NAMALWA (cell line): ENCODE results near the gene LYPLA2.

ENCODE experiments used
- DNase-seq: peaks from one replicate; pipeline ENCODE4 v3.0.0-alpha.2; 2015; ENCODE audit warnings: low spot score

The LYPLA2 gene

GRCh38 chr1:23790696-23791515, at the start of gene LYPLA2:
Gene LYPLA2, plus strand, starts transcription at chr1:23791145. Its CDS starts 1,538 bp downstream, at chr1:23792683.
- DNase-seq, result peak; percentile 91

- DNase-seq, result no peak
Measured at GRCh38 chr1:23741609-23742008, 49.3 kb upstream of the LYPLA2 start.

DNA sequence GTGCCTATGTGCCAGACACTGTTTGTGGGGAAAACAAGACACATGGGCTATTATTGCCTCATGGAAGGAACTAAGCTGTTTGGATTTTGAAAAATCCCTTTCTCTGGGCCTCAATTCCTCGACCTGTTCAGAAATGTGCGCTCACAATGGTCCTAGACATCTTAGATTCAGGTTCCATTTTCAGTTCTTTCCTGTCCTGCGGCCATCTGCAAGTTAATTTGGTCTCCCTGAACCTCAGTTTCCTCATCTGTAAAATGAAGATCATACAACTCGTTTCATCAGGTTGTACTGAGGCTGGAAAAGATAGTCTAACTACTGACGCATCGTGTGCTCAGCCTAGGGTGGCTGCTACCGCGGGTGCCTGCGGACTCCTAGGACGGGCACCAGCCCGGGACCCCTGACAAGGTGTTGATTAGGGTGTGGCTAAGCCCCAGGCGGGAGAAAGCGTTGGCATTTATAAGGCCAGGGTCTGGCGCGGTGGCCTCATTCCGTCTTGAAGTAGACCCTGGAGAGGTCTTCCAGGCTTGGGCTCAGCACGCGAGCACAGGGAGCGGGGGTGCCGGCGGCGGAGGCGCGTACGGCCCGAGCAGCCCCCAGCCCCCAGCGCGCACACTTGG, 48.2 kb upstream of the LYPLA2 start:
- DNase-seq, result peak; percentile 54

GRCh38 chr1:23743287-23744152, 47.4 kb upstream of the LYPLA2 start, which contains the start of gene ELOA:
Gene ELOA, plus strand, starts transcription at chr1:23743471. Its CDS starts 33 bp downstream, at chr1:23743504.
- DNase-seq, result peak; percentile 78

DNA sequence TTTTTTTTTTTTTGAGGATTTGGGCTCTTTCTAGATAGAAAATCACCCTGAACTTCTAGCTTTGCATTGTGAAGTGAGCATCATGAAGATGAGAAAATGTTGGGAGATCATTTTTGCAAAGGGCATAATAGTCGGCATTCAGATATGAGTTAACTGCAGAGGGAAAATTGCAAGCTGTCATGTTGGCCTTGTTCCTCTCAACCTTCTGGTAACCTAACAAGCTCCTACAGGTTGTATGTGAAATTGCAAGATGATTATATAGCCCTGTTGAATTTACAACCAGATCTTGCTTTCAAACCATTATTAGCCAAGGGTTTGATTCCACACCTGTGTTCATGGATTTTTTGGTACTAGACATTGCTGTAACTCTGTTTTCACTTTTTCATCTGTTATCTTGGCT, 45.4 kb upstream of the LYPLA2 start:
- DNase-seq, result peak; percentile 75

GRCh38 chr1:23748016-23748415, 42.9 kb upstream of the LYPLA2 start:
- DNase-seq, result no peak

GRCh38 chr1:23751050-23751814, 39.7 kb upstream of the LYPLA2 start:
- peak; percentile 84 for DNase-seq

DNA sequence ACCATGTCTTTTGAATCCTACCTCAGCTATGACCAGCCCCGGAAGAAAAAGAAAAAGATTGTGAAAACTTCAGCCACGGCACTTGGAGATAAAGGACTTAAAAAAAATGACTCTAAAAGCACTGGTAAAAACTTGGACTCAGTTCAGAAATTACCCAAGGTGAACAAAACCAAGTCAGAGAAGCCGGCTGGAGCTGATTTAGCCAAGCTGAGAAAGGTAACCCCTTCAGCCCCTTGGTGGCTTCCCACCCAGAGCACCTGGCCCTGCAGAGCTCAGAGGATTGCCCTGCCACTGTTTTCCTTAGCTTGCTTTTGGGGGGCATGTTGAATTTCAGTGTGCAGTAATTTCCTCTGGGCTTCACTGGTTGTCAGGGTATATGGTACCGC, 39.1 kb upstream of the LYPLA2 start:
- no peak for DNase-seq

GRCh38 chr1:23752909-23753308, 38.0 kb upstream of the LYPLA2 start:
- no peak for DNase-seq

- DNase-seq, result no peak
Measured at GRCh38 chr1:23756676-23757075, 34.3 kb upstream of the LYPLA2 start.

DNA sequence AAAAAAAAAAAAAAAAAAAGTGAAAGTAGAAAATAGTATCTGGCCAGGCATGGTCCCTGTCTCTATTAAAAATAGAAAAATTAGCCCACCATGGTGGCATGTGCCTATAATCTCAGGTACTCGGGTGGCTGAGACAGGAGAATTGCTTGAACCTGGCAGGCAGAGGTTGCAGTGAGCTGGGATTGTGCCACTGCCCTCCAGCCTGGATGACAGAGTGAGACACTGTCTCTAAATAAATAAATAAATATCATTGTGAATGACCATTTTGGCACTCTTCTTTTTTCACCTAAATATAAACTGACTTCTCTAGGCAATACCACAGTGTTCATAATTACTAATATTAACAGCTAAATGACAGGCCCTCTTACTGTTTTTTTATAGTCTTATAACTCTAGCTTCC, 33.1 kb upstream of the LYPLA2 start:
- DNase-seq, result no peak

DNA sequence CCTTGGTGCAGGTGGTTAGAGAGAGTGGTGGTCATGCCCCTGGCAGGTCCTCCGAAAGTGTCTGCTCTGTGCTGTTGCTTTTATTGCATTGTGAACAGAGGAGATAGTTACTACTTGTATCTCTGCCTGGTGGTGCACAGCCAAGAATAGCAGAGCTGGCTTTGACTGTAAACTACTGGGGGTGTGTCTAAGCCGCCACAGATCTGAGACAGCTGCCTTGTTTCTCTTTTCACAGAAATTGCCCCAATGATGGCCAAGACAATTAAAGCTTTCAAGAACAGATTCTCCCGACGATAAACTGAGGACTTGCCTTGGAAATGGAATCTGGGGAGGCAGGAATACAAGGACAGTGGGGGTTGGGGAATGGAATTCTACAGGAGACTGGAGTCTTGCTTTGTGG, 31.7 kb upstream of the LYPLA2 start:
- DNase-seq, result no peak

DNA sequence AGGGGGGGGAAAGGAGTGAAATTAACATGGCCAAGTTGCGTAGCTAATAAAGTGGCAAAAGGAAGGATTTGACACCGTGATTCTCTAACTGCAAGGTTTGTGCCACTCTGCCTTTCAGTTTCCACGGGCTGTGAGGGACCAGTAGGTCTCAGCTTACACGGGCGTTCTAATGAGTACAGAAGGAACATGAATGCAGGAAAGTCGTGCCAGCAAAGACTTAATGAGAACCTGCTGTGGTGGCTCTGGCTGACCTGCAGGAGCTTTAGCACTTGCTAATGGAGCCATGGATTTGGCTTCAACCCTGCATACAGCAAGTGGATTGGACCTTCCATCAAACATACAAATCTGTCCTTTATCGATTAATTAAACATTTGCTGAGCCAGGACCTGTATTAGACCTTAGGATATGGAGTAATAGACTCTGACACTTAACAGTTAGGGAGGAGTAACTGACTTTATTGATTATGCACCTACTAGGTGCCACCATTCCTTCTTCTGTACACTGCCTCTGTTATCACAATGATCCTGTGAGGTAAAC, 27.8 kb upstream of the LYPLA2 start:
- DNase-seq, result no peak

GRCh38 chr1:23768733-23769132, 22.2 kb upstream of the LYPLA2 start:
- no peak for DNase-seq

DNA sequence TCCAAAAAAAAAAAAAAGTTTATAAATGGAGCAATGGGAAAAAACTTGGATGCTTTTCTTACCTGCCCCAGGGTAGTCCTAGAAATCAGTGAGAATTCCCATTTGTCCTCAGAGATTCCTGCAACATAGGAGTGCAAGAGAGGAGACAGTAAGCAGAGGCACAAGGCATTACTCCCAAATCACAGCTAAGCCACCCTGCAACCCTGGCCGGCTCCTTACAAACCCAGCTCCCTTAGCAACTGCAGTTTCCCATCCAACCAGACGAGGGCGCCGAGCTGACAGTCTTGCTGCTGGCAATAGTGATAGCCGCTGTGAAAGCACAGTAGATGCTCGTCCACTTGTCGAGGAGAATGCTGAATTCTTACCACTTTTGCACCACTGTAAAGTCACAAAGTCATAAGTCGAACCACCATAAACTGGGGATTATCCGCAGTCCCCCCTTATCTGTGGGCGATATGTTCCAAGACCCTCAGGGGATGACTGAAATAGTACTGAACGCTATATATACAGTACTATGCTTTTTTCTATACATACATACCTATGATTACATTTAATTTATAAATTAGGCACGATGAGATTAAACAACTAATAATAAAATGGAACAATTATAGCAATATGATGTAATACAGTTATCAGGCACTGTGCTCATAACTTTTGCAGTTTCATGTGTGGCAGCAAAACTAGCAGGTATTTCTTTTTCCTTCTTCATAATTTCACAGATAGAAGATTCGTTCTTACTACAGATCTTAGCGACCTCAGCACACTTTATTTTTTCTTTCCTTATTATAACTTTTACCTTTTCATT, 18.7 kb upstream of the LYPLA2 start:
- DNase-seq, result peak; percentile 91

DNA sequence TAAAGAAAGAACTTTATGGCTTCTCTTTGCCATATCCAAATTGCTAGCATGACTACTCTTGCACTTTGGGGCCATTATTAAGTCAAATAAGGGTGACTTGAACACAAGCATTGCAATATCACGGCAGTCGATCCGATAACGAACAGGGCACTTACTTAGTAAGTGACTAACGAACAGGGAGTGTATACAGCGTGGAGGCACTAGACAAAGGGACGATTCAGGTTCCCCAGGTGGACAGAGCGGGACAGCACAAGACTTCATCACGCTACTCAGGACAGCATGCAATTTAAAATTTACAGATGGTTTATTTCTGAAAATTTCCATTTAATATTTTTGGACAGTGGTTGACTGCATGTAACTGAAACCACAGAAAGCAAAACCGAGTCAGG, 18.1 kb upstream of the LYPLA2 start:
- DNase-seq, result no peak

DNA sequence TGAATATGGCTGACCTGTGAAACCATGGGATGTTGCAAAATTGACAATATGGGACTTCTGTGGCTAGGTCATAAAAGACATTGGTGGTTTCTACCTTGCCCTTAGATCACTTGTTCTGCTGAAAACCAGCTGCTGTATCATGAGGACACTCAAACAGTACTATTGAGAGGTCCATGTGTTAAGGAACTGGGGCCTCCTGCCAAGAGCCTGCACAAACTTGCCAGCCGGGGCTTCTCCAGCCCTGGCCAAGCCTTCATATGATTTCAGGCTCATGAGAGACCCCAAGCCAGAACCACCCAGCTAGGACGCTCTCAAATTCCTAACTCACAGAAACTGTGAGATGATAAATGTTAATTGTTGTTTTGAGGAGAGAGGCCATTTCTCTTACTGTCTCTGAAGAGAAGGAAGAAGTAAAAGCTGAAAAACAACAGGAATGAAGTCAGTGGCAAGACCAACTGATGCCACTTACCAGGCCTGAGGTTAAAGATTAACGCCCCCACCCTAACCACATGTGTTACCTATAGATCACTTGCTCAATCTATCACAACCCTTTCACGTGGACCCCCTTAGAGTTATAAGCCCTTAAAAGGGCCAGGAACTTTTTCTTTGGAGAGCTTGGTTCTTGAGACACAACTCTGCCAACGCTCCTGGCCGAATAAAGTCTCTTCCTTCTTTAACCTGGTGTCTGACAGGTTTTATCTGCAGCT, 16.6 kb upstream of the LYPLA2 start:
- DNase-seq, result no peak

- DNase-seq, result no peak
Measured at GRCh38 chr1:23776217-23776616, 14.7 kb upstream of the LYPLA2 start.

- peak; percentile 92 for DNase-seq
Measured at GRCh38 chr1:23777979-23778814, 12.7 kb upstream of the LYPLA2 start, which contains the start of gene PITHD1. Gene PITHD1, plus strand, starts transcription at chr1:23778418. Its CDS starts 98 bp downstream, at chr1:23778516.
